BLaER1 treated with 17β-estradiol and CSF1 and Interleukin-3, amounts not matched to agents 10 nM and 100 nM (cell line): ENCODE results near the gene KDM4D.
"Not testable (repeated sequence)": the region's sequence is repeated elsewhere in the genome, so short reads cannot be mapped to it uniquely, and the experiment has no call there.

Experiments used
- H3K27ac ChIP-seq, 11 experiments: shearing (Covaris generic); formaldehyde crosslinking; 2 replicates each; pipeline ENCODE4 v1.8.1; 2022
- H3K27me3 ChIP-seq, 11 experiments: shearing (Covaris generic); formaldehyde crosslinking; 2 replicates each; pipeline ENCODE4 v1.8.1; 2022
- H3K36me3 ChIP-seq, 11 experiments: shearing (Covaris generic); formaldehyde crosslinking; 2 replicates each; pipeline ENCODE4 v1.8.1; 2022
- H3K4me1 ChIP-seq, 10 experiments: shearing (Covaris generic); formaldehyde crosslinking; 2 replicates each; pipeline ENCODE4 v1.8.1; 2022
- H3K4me2 ChIP-seq, 11 experiments: shearing (Covaris generic); formaldehyde crosslinking; 2 replicates each; pipeline ENCODE4 v1.8.1; 2022
- H3K4me3 ChIP-seq, 10 experiments: shearing (Covaris generic); formaldehyde crosslinking; 2 replicates each; pipeline ENCODE4 v1.8.1; 2022
- H3K9ac ChIP-seq, 11 experiments: shearing (Covaris generic); formaldehyde crosslinking; 2 replicates each; pipeline ENCODE4 v1.8.1; 2022
- H3K9me3 ChIP-seq, 11 experiments: shearing (Covaris generic); formaldehyde crosslinking; replicated peaks in 1 of 11; 2 replicates each; pipeline ENCODE4 v1.8.1; 2022
- H4K20me1 ChIP-seq, 11 experiments: shearing (Covaris generic); formaldehyde crosslinking; 2 replicates each; pipeline ENCODE4 v1.8.1; 2022
- Cebpa-rat ChIP-seq, 11 experiments: shearing (Covaris generic); IDR thresholded peaks; 2 replicates each; pipeline ENCODE4 v1.8.1; 2022

KDM4D gene

DNA sequence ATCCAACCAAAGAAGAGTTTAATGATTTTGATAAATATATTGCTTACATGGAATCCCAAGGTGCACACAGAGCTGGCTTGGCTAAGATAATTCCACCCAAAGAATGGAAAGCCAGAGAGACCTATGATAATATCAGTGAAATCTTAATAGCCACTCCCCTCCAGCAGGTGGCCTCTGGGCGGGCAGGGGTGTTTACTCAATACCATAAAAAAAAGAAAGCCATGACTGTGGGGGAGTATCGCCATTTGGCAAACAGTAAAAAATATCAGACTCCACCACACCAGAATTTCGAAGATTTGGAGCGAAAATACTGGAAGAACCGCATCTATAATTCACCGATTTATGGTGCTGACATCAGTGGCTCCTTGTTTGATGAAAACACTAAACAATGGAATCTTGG is 23.9 kb downstream of the KDM4D start:
- no peak for TF ChIP-seq Cebpa-rat (IDR thresholded peaks at IDR 0.05)
- H3K9ac ChIP-seq, result no peak overlapping the region
- H3K36me3 ChIP-seq, result peaks cover 0 to 16% (median 8%) of the 10 kb centered on the region in 11 experiments; a peak in 9 of 22 replicates
- no peaks in the 10 kb centered on the region for H3K4me1 ChIP-seq
- no peak overlapping the region for H3K4me3 ChIP-seq
- H3K27ac ChIP-seq, result no peak overlapping the region
- no peaks in the 10 kb centered on the region for H4K20me1 ChIP-seq
- no peak overlapping the region for H3K4me2 ChIP-seq
- H3K27me3 ChIP-seq, result no peaks in the 10 kb centered on the region
- H3K9me3 ChIP-seq, result peaks cover 0 to 12% (median 0%) of the 10 kb centered on the region in 11 experiments; a peak in 4 of 22 replicates

DNA sequence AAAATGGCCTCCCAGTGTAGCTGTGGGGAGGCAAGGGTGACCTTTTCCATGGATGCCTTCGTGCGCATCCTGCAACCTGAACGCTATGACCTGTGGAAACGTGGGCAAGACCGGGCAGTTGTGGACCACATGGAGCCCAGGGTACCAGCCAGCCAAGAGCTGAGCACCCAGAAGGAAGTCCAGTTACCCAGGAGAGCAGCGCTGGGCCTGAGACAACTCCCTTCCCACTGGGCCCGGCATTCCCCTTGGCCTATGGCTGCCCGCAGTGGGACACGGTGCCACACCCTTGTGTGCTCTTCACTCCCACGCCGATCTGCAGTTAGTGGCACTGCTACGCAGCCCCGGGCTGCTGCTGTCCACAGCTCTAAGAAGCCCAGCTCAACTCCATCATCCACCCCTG is 24.8 kb downstream of the KDM4D start:
- Histone ChIP-seq H3K4me1 (no peaks in the 10 kb centered on the region), H3K9ac (no peak overlapping the region), H4K20me1 (no peaks in the 10 kb centered on the region), H3K9me3 (peaks cover 0 to 12% (median 0%) of the 10 kb centered on the region in 11 experiments; a peak in 4 of 22 replicates), H3K4me3 (no peak overlapping the region), H3K27me3 (no peaks in the 10 kb centered on the region), H3K36me3 (peaks cover 0 to 16% (median 8%) of the 10 kb centered on the region in 11 experiments; a peak in 9 of 22 replicates), H3K4me2 (no peak overlapping the region), H3K27ac (no peak overlapping the region)
- no peak for TF ChIP-seq Cebpa-rat (IDR thresholded peaks at IDR 0.05)

DNA sequence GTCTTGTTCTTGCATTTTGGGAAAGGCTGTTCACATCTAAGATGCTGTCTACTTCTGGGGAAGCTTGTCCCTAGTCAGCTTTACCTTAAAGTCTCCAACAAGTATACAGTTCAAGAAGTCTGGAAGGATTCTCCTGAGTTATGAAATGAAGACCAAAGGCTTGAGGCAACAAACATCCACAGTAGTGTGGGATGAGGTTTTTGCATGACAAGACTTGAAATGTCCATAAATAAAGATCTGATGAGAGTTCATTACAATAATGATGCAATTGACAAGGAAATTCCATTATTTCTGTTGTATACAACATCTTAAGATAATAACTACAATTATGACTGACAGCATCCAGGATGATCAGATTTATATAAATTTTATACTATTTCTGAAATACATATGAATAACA is 30.2 kb downstream of the KDM4D start:
- no peak overlapping the region for H3K27ac ChIP-seq
- no peaks in the 10 kb centered on the region for H4K20me1 ChIP-seq
- no peak overlapping the region for H3K9ac ChIP-seq
- no peak overlapping the region for H3K4me2 ChIP-seq
- H3K27me3 ChIP-seq, result no peaks in the 10 kb centered on the region
- peaks cover 0 to 4% (median 0%) of the 10 kb centered on the region in 11 experiments; a peak in 4 of 22 replicates for H3K36me3 ChIP-seq
- no peak overlapping the region for H3K4me3 ChIP-seq
- peaks cover 0 to 11% (median 0%) of the 10 kb centered on the region in 11 experiments; a peak in 8 of 22 replicates for H3K9me3 ChIP-seq
- TF ChIP-seq Cebpa-rat (IDR thresholded peaks at IDR 0.05), result no peak
- no peaks in the 10 kb centered on the region for H3K4me1 ChIP-seq

DNA sequence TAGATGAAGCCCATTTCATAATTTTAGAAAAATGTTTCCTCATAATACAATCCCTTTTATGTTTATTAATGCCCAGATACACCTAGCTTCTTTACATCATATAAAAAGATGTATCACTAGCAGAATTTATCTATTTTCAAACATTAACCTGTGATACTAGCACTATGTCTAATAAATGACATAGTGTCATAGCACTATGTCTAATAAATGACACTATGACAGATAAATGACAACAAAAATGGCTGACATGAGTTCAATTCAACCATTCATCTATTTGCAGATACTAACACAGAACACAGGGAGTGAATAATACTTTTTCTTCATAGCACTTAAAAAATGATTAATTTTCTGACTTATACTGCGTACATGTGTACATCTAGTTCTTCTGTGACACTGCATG is 32.1 kb downstream of the KDM4D start:
- no peak overlapping the region for H3K4me3 ChIP-seq
- H3K4me2 ChIP-seq, result no peak overlapping the region
- no peaks in the 10 kb centered on the region for H3K36me3 ChIP-seq
- no peak overlapping the region for H3K27ac ChIP-seq
- peaks cover 0 to 11% (median 0%) of the 10 kb centered on the region in 11 experiments; a peak in 7 of 22 replicates for H3K9me3 ChIP-seq
- H3K27me3 ChIP-seq, result no peaks in the 10 kb centered on the region
- no peaks in the 10 kb centered on the region for H3K4me1 ChIP-seq
- H4K20me1 ChIP-seq, result no peaks in the 10 kb centered on the region
- TF ChIP-seq Cebpa-rat (IDR thresholded peaks at IDR 0.05), result no peak
- no peak overlapping the region for H3K9ac ChIP-seq

DNA sequence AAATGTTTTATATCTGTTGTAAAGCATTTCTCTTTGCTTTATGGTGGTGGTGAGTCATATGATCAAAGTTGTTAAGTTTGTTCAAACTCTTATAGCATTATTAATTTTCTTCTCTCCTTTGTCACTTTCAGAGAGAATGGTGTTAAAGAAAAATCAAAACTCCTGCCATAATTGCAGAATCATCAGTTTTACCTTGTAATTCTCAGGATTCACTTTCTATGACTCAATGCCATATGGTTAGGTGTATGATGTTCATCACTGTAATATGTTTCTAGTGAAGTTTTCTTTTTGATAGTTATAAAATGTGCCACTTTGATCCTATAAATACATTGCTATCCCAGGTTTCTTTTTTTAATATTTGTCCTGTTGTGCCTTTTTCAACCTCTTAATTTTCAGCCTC is 37.9 kb downstream of the KDM4D start:
- Histone ChIP-seq H3K36me3 (no peaks in the 10 kb centered on the region), H3K9ac (no peak overlapping the region), H3K4me1 (no peaks in the 10 kb centered on the region), H4K20me1 (no peaks in the 10 kb centered on the region; a peak in 1 of 22 replicates), H3K27me3 (no peaks in the 10 kb centered on the region), H3K9me3 (peaks cover 0 to 11% (median 0%) of the 10 kb centered on the region in 11 experiments; a peak in 7 of 22 replicates), H3K27ac (no peak overlapping the region), H3K4me2 (no peak overlapping the region), H3K4me3 (no peak overlapping the region)
- no peak for TF ChIP-seq Cebpa-rat (IDR thresholded peaks at IDR 0.05)

DNA sequence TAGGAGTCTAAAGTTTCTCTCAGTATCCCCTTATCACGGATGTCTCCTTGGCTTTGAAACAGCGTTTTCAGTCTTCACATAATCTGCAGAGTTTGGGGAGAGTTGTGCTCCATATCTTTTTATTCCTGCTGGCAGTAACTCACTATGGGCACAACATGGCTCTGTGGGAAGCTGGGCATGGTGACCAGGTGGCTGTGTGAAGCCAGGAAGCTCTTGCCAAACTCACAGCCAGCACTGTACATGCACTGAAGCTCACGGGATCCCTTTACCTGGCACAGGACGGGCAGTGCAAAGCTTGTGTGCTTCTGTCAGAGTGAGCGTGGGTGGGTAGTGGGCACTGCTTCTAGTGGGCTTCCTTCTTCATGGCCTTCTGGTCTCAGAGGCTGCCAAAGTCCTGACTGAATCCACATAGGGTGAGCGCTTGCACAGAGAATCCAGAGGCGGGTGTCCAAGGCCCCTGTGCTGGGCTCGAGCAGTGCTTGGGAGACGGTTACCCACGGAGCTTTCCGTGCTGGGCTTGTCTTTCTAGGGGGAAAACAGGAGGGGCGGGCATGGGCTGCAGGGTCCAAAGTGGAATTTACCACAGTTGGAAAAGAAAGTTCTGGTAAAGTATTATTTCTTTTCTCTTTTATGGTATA is 40.8 kb downstream of the KDM4D start:
- H3K4me3 ChIP-seq, result no peak overlapping the region
- no peak for TF ChIP-seq Cebpa-rat (IDR thresholded peaks at IDR 0.05)
- H3K9ac ChIP-seq, result no peak overlapping the region
- no peak overlapping the region for H3K4me2 ChIP-seq
- H3K9me3 ChIP-seq, result no peaks in the 10 kb centered on the region
- no peaks in the 10 kb centered on the region for H3K4me1 ChIP-seq
- no peak overlapping the region for H3K27ac ChIP-seq
- H4K20me1 ChIP-seq, result no peaks in the 10 kb centered on the region; a peak in 1 of 22 replicates
- no peaks in the 10 kb centered on the region for H3K27me3 ChIP-seq
- no peaks in the 10 kb centered on the region for H3K36me3 ChIP-seq

DNA sequence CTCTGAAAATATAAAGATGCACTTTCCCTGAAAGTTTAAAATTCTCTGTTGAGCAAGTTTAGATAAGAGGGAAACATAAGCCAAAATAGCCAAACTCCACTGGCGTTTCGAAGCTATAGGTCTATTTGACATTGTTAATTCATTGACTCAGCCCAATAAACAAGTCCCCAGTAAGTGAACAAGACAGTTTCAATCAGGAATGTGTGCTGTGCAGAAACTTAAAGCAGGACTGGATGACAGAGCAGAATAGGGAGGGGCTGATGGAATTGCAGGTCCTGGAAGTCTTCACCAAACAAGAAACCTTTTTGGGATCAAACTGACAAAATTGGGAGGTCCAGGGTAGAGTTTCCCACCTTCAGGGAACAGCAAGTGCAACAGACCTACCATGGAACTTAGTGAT is 42.6 kb downstream of the KDM4D start:
- Histone ChIP-seq H3K9me3 (no peaks in the 10 kb centered on the region), H3K36me3 (no peaks in the 10 kb centered on the region), H3K4me2 (no peak overlapping the region), H3K4me3 (no peak overlapping the region), H4K20me1 (no peaks in the 10 kb centered on the region; a peak in 1 of 22 replicates), H3K27ac (no peak overlapping the region), H3K27me3 (no peaks in the 10 kb centered on the region), H3K9ac (no peak overlapping the region), H3K4me1 (no peaks in the 10 kb centered on the region)
- no peak for TF ChIP-seq Cebpa-rat (IDR thresholded peaks at IDR 0.05)

DNA sequence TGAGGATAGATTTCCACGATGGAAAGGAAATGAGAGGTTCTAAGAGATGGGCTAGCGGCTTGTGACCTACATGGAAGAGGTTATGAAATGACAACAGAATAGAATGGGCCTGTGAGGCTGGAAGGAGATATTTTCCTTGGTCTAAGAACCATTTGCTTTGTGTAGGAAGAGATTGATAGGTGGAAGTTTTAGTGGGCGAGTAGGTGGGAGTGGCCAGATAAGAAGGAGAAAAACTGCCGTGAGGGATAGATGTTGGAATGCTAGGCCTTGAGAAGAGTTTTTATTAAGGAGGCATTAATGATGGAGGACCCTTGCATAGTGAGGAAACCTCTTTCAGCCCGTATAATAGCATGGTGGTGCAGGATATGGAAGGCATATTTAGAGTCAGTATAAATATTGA is 48.0 kb downstream of the KDM4D start:
- not testable (repeated sequence) for H4K20me1 ChIP-seq, H3K27ac ChIP-seq, H3K4me3 ChIP-seq, H3K9ac ChIP-seq, H3K4me1 ChIP-seq, H3K9me3 ChIP-seq, H3K27me3 ChIP-seq, H3K36me3 ChIP-seq, H3K4me2 ChIP-seq

DNA sequence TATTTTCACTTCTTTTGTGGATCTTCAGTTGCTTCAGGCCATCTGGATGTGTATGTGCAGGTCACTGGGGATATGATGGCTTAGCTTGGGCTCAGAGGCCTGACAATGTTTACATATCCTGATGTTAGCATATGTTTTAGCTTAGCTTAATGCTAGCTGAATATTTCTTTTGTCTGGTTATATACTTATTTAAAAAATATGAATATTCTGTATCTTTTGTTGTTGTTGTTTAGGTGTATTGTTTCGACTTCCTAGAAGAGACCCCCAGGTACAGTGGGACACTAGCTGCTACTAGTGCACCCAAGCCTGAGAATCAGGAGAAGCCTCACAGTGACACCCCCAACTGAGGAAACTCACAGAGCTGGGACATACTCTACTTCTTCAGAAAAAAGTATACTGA is 51.4 kb downstream of the KDM4D start, which contains the start of gene KDM4E:
TSS of gene KDM4E (plus strand) at position 301 of the 400 bp plus-strand sequence. CDS start 300 bp downstream, outside the sequence.
- H3K36me3 ChIP-seq, result no peaks in the 10 kb centered on the region
- H3K9ac ChIP-seq, result no peak within 1 kb of the TSS
- no peaks in the 10 kb centered on the region for H3K4me1 ChIP-seq
- TF ChIP-seq Cebpa-rat (IDR thresholded peaks at IDR 0.05), result no peak
- no peaks in the 10 kb centered on the region for H3K27me3 ChIP-seq
- no peak within 1 kb of the TSS for H3K4me3 ChIP-seq
- no peak within 1 kb of the TSS for H3K27ac ChIP-seq
- H3K9me3 ChIP-seq, result no peaks in the 10 kb centered on the region
- no peaks in the 10 kb centered on the region for H4K20me1 ChIP-seq
- H3K4me2 ChIP-seq, result no peak within 1 kb of the TSS

DNA sequence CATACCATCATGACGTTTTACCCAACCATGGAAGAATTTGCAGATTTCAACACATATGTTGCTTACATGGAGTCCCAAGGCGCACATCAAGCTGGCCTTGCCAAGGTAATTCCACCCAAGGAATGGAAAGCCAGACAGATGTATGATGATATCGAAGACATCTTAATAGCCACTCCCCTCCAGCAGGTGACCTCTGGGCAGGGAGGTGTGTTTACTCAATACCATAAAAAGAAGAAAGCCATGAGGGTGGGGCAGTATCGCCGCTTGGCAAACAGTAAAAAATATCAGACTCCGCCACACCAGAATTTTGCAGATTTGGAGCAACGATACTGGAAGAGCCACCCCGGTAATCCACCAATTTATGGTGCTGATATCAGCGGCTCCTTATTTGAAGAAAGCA is 52.1 kb downstream of the KDM4D start:
- H3K36me3 ChIP-seq, H3K27ac ChIP-seq, H3K9me3 ChIP-seq, H3K9ac ChIP-seq, H3K4me1 ChIP-seq, H3K4me2 ChIP-seq, H3K4me3 ChIP-seq, H4K20me1 ChIP-seq, H3K27me3 ChIP-seq: not testable (repeated sequence)
